OCI-LY1 (cell line): ENCODE results near the gene TMEM255A.

Source experiments
- EZH2 ChIP-seq: fragments of 200-600 bp; sonication (generic), shearing (Covaris generic); IDR thresholded peaks from 2 replicates; pipeline ENCODE4 v1.8.0; 2017; ENCODE audit warnings: borderline replicate concordance, mixed run types, mild to moderate bottlenecking, antibody characterized with exemption, low read length, moderate library complexity, mixed read lengths
- TF ChIP-seq, protein P1 (sequence below): fragments of 200-600 bp; sonication (generic), shearing (Covaris generic); IDR thresholded peaks from 2 replicates; pipeline ENCODE4 v1.5.1; 2017; ENCODE audit warnings: mild to moderate bottlenecking, antibody characterized with exemption, low read length, moderate library complexity, mixed read lengths

DNA sequence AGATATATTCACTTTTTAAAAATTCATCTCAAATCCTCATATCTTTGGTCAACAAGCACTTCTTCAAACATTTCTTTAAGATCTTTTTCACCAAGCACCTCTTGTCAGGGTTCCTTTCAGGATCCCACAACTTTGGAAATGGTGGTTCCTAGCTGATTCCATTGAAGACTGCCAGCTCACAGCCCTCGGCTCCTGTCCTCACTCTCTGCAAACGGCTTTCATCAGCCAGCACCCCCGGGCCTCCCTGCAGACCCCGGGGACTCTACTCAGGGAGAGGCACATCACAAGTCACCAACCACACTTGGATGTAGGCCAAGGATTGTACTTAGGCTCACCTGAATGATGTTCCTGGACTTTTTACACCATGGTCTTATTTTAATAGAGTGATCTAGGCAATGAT, 40.7 kb downstream of the TMEM255A start:
- TF ChIP-seq, protein P1, sequence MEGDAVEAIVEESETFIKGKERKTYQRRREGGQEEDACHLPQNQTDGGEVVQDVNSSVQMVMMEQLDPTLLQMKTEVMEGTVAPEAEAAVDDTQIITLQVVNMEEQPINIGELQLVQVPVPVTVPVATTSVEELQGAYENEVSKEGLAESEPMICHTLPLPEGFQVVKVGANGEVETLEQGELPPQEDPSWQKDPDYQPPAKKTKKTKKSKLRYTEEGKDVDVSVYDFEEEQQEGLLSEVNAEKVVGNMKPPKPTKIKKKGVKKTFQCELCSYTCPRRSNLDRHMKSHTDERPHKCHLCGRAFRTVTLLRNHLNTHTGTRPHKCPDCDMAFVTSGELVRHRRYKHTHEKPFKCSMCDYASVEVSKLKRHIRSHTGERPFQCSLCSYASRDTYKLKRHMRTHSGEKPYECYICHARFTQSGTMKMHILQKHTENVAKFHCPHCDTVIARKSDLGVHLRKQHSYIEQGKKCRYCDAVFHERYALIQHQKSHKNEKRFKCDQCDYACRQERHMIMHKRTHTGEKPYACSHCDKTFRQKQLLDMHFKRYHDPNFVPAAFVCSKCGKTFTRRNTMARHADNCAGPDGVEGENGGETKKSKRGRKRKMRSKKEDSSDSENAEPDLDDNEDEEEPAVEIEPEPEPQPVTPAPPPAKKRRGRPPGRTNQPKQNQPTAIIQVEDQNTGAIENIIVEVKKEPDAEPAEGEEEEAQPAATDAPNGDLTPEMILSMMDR, result no peak
- TF ChIP-seq EZH2, result no peak
